GM18873 (cell line): ENCODE data around the gene TEPSIN.
"Not testable (repeated sequence)": the region's sequence is repeated elsewhere in the genome, so short reads cannot be mapped to it uniquely, and the experiment has no call there.

Experiments used
- ATAC-seq: cut with Tn5 transposase; IDR thresholded peaks from one replicate; pipeline ENCODE4 v1.9.1; 2021; ENCODE audit warnings: mild to moderate bottlenecking, moderate library complexity, moderate number of reproducible peaks; ENCODE audit not compliant: unreplicated experiment, low FRiP score

The TEPSIN gene

DNA sequence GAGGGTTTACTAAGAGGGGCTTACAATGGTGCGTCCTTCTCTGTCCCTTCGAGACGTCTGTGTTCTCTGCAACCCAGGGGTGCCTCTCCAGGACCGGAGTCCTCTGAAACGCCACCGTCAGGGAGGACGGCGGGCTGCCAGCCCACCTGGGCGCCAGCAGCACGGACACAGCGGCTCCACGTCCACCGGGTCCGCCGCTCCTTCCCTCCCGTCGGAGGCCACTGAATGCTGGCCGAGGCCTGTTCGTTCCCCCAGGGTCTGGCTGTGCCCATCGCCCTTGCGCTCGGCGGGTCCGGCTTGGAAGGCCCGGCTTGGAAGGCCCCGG, 403 bp downstream of the TEPSIN start:
- ATAC-seq: no peak

DNA sequence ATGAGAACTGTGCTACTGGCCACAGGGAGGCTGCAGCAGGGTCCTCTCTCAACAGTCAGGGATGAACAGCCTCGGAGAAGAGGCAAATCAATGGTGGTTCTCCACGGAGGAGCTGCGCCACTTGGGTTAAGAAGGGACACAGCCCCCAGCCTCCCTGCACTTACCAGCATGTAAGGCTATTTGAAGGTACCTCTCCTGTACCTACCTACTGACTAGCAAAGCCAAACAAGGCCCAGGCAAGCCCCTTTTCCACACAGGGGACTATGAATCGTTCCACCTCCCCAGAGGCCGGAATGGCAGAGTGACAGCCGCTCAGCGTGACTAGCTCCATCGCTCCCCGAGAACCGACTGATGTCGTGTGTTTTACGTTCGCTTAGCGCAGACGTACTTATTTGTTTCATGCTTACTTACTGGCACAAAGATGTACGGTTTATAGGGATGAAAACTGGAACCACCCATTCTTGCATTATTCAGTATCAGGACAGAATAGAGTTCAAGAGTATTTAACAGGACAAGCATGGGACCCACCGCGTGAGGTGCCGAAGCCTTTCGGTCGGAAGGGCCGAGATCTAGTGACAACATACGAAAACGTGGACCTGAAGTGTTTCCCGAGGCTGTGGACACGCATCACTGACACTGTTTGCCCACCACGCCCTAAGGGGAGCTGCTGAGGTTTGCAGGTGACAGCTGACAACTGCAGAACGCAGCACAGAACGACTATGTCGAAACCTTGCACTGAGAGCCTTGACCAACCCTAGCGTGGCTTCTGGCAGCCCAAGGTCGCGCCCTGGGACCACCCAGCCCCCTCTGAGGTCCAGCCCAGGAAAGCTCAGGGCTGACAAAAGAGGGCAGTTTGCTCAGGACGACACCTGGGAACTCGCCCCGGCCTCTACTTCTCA, 1.0 kb downstream of the TEPSIN start:
- ATAC-seq: no peak

GRCh38 chr17:81236784-81237183, 2.1 kb downstream of the TEPSIN start:
- ATAC-seq: no peak

DNA sequence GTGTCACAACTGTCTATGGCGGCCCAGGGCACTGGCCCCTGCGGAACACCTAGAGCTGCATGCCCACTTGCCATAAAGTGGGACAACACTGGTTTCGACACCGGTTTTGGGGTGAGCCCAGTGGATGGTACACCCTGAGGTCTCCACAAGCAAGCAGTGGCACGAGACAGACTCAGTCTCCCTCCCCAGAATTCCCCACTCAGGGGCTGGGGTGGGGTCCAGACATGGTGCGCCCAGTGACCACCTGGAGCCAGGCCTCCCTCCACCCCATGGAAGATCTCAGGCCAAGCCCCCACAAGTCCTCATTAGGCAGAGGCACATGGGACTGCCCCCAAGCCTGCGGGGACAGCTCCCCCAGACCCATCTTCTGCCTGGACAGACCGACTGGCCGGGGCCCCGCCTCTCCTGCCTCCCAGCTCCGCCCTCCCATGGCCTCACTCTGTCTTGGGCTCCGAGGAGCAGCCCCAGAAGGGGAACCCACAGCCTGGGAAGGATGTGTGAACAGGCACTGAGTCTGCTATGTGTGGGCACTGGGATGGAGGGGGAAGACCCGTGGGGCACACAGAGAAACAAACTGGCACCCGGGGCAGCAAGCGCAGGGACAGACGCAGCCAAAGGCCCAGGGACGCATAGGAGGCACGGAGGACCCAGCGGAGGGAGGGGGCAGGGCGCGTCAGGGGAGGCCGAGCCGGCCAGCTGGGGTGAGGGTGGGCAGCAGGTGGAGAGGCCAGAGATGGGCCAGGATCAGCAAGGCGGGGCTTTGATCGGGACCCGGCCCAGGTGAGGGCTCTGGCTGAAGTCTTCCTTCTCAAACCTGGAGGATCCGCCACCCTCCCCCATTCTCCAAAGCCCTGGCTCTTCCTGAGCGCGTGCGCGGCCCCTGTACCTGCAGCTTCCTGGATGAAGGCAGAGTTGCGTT, 2.8 kb downstream of the TEPSIN start:
- ATAC-seq: no peak

GRCh38 chr17:81234940-81235821, 3.7 kb downstream of the TEPSIN start:
- no peak for ATAC-seq

GRCh38 chr17:81234506-81234855, 4.4 kb downstream of the TEPSIN start:
- ATAC-seq: no peak

DNA sequence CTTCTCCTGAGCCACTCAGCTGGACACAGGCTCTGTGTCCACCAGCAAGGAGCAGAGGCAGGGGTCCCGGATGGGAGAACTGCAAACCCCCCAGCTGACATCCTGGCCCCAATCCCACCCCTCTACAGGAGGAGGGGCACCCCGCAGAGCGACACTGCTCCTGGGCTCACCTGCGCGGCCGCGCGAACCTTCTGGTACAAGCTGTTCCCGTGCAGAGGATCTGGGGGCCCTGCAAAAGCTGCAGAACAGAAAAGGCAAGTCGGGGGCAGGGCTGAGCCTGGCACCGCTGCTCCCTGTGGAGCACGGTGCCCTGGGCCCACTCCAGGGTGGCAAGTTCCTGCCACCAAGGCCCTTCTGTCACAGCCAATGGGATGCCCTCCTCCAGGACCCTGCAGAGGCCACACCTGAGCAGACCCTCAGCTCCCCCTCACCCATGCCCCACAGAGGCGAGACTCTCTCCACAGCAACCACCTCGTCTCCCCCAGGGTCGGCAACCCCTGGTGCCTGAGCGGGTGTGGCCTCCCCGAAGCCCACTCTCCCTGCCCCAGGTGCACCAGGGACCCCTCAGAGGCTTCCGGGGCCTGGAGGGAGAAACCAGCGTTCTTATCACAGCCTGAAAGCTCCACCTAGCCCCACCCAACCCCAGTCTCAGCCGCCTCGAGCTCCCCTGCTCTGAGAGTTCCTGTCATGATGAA, 4.9 kb downstream of the TEPSIN start:
- ATAC-seq: no peak

DNA sequence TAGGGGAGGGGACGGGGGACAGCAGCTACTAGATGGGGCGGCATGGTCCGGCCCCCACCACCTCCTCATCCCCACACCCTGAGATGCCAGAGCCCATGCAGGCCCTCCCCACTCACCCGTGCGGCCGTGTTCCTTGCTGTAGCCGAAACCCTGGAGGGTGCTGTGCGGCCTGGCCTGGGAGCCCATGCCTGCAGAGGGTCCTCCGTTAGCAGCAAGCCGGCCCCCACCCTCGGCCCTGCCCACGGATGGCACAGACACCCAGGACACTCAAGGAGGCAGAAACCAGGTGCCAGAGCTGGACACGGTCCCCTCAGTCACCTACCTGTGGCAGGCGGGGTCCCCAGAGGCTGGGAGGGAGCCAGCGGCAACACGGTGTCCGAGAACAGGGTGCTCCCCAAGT, 5.5 kb downstream of the TEPSIN start:
- ATAC-seq: no peak

DNA sequence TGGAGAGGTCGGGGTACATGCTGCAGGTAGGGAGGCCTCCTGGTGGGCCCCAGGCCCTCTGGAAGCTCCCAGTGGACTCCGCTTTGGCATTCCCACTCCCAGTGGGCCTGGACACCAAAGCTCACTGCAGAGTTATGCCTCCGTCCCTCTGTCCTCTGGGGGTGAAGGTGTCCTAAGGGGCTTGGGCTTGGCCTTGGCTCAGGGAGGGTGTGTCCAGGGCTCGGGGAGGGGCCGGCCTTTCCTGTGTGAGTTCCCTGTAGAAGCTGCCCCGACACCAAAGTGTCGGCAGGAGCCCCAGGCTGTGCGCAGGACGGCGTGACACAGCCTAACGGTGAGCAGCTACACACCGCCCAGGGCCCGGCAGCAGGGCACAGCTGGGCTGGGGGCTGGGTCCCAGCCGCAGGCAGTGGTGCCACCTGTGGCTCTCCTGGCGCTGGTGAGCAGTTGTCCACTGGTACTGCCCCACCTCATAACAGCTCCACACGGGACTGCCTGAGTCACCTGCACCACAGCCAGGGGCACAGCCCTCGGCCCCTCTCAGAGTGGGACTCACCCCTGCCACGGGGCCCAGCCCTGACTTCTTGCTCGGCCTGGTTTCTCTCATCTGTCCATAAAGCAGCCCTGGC, 6.1 kb downstream of the TEPSIN start:
- ATAC-seq: no peak

GRCh38 chr17:81231766-81232581, 6.9 kb downstream of the TEPSIN start:
- no peak for ATAC-seq

DNA sequence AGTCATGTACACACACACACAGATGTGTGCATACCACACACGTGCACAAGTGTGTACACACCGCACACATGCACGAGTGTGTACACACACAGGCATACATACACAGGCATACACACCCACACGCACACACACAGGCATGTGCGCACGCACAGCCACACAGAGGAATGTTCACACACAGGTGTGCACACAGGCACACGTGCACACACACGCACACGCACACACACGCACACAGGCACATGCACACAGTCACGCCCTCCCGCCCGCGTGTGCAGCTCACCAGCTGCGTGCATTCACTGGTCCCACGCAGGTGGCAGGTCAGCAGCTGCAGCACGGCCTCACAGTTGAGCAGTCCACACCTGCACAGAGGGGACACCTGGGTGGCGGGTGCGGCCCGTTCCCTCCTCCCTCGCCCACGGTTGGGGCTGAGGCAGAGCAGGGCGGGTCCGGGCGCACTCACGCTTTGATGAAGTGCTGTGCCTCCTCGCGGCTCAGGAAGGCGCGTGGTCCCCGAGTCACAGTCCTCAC, 7.7 kb downstream of the TEPSIN start:
- no peak for ATAC-seq

GRCh38 chr17:81230043-81230820, 8.6 kb downstream of the TEPSIN start:
- ATAC-seq: no peak

- no peak for ATAC-seq
Observed at GRCh38 chr17:81229666-81229920, 9.3 kb downstream of the TEPSIN start.

GRCh38 chr17:81228834-81229665, 9.8 kb downstream of the TEPSIN start:
- ATAC-seq: no peak

- ATAC-seq: no peak
Observed at GRCh38 chr17:81228420-81228819, 10.4 kb downstream of the TEPSIN start.

GRCh38 chr17:81227630-81228029, 11.2 kb downstream of the TEPSIN start:
- not testable (repeated sequence) for ATAC-seq

GRCh38 chr17:81223762-81224130, 15.1 kb downstream of the TEPSIN start:
- ATAC-seq: no peak
